ENCODE results near the gene ACTG1. TPM values are rescaled to one million over a fixed set of nuclear protein-coding genes. Genes with fewer than 3 reads are reported as not detected.
A peak's percentile ranks its signal among the peaks of the same experiment; 100 is the strongest.

ACTG1 gene
- total and polyA plus RNA-seq, 2 of the 13 experiments (the other 11 are each of a cell fraction or from before 2014, with no cell fraction given): 973 to 1,138 TPM

DNA sequence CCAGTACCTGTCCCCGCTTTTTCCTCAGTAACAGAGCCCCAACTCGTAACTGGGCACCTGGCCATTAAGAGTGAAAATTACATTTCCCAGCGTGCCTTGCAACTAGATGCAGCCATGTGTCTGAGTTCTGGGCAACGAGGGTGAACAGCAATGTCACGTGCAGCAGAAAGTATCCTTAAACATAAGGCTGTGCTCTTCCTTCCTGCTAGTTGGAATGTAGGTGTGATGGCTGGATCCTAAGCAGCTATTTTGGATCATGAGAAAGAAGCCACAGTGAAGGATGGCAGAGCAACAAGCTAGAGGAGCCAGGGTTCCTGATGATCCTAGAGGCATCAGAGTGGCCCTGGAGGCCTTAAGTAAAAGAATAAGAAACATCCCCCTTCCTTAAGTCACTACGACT lies 36.0 kb downstream of the ACTG1 start (continued):
- TF ChIP-seq, protein P1, sequence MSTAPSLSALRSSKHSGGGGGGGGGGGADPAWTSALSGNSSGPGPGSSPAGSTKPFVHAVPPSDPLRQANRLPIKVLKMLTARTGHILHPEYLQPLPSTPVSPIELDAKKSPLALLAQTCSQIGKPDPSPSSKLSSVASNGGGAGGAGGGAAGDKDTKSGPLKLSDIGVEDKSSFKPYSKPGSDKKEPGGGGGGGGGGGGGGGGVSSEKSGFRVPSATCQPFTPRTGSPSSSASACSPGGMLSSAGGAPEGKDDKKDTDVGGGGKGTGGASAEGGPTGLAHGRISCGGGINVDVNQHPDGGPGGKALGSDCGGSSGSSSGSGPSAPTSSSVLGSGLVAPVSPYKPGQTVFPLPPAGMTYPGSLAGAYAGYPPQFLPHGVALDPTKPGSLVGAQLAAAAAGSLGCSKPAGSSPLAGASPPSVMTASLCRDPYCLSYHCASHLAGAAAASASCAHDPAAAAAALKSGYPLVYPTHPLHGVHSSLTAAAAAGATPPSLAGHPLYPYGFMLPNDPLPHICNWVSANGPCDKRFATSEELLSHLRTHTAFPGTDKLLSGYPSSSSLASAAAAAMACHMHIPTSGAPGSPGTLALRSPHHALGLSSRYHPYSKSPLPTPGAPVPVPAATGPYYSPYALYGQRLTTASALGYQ (CRISPR knock-in tag; IDR thresholded peaks at IDR 0.05): no peak
- TF ChIP-seq, protein P2, sequence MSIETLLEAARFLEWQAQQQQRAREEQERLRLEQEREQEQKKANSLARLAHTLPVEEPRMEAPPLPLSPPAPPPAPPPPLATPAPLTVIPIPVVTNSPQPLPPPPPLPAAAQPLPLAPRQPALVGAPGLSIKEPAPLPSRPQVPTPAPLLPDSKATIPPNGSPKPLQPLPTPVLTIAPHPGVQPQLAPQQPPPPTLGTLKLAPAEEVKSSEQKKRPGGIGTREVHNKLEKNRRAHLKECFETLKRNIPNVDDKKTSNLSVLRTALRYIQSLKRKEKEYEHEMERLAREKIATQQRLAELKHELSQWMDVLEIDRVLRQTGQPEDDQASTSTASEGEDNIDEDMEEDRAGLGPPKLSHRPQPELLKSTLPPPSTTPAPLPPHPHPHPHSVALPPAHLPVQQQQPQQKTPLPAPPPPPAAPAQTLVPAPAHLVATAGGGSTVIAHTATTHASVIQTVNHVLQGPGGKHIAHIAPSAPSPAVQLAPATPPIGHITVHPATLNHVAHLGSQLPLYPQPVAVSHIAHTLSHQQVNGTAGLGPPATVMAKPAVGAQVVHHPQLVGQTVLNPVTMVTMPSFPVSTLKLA (IDR thresholded peaks at IDR 0.05): peak; percentile 87
- no peak for TF ChIP-seq KDM2A (CRISPR knock-in tag; IDR thresholded peaks at IDR 0.05; ENCODE audit: borderline replicate concordance, low read depth)

DNA sequence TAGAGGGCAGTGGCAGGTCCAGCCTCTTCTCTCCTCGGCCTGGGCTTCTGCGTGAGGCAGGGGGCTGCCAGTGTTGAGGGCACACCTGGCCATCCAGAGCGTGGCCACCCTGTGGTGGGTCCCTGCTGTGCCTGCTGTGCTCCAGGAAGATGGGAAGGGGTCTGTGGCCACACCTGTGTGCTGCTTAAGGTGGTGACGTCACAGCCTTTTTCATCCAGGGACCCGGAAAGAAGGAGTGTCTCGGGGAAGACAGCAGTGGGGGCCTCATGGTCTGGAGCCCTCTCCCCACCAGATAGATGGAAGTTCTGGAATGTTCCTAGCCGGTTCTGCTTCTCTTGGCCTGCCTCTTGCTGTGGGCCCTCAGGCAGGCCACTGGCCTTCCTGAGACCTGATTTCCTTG lies 36.5 kb downstream of the ACTG1 start:
- H3K4me3 ChIP-seq (replicated peaks in 1 of 3; ENCODE audit: insufficient read depth in 1 of 3, low read depth in 2 of 3, low read length in 3 of 3): no peak overlapping the region
- ChIA-PET POLR2A (no interaction called here), CTCF (ENCODE audit: low intra/inter-chr PET ratio, low total read pairs) (no interaction called here)
- DNase-seq (ENCODE audit: low spot score): no peak
- H3K27me3 ChIP-seq (ENCODE audit: control insufficient read depth in 1 of 2, insufficient read depth in 2 of 2, low read length in 2 of 2): peaks cover 23 to 72% of the 10 kb centered on the region in 2 experiments; a peak in 4 of 5 replicates
- BruUV-seq (replicated peaks): no TSS peak
- no peak overlapping the region for H3K9ac ChIP-seq (ENCODE audit: insufficient read depth, low read depth, low read length)
- no peaks in the 10 kb centered on the region for H3K9me3 ChIP-seq (ENCODE audit: low read length)
- H4K20me1 ChIP-seq (ENCODE audit: insufficient read depth, low read length): no peaks in the 10 kb centered on the region
- ATAC-seq: no peak
- H3K27ac ChIP-seq (ENCODE audit: extremely low read length, insufficient read depth, low read length): no peak overlapping the region
- WGBS (ENCODE audit: low lambda C conversion rate): 64% methylated on average over 3 of the region's 7 CpGs
- no peaks in the 10 kb centered on the region for H3K79me2 ChIP-seq (ENCODE audit: insufficient read depth, low read length)
- no peaks in the 10 kb centered on the region for H3K36me3 ChIP-seq (replicated peaks in 1 of 2; ENCODE audit: control insufficient read depth in 1 of 2, insufficient read depth in 2 of 2, low read length in 2 of 2)
- H2AFZ ChIP-seq (ENCODE audit: low read length): no peak overlapping the region
- TF ChIP-seq ZNF251 (CRISPR knock-in tag; IDR thresholded peaks at IDR 0.05) (no peak), CREB1 (IDR thresholded peaks at IDR 0.05) (peak; percentile 94), CREB1 (CRISPR knock-in tag; IDR thresholded peaks at IDR 0.05) (no peak), ATF7 (IDR thresholded peaks at IDR 0.05) (peak; percentile 71), ATF7 (CRISPR knock-in tag; IDR thresholded peaks at IDR 0.05) (no peak)
- peaks cover 12% of the 10 kb centered on the region for H3K4me1 ChIP-seq (ENCODE audit: insufficient read depth, low read length)
- no peak for FAIRE-seq
- H3K4me2 ChIP-seq (ENCODE audit: low read depth, low read length): no peak overlapping the region
- in situ Hi-C loops (cut with HindIII; ENCODE audit: extremely low pct_ligation_motif_present, low pct_unique_long_range_greater_than_20kb): no loop called here
- intact Hi-C loops (cut with micrococcal nuclease; ENCODE audit: unreplicated experiment): no loop called here
